Stimulated activated CD8-positive, alpha-beta memory T cell treated with anti-CD3 and anti-CD28 coated beads, Interleukin-4, amount 100 ng/mL, for 4 hours (primary cell): ENCODE measurements around the gene SLC8A2.
"Not testable (repeated sequence)": the region's sequence is repeated elsewhere in the genome, so short reads cannot be mapped to it uniquely, and the experiment has no call there.

Experiments used
- DNase-seq, 2 donors: peaks; one replicate each; pipeline ENCODE4 v3.0.0-alpha.2; 2020; ENCODE audit warnings: low read depth in 2 of 2, low spot score in 1 of 2

Gene SLC8A2

GRCh38 chr19:47383890-47384289 lies 87.8 kb downstream of the SLC8A2 start:
- not testable (repeated sequence) for DNase-seq

- DNase-seq: peak in 1 of 2 donors; percentile 13
Observed at GRCh38 chr19:47381653-47382279, 89.9 kb downstream of the SLC8A2 start.

GRCh38 chr19:47381121-47381520 lies 90.6 kb downstream of the SLC8A2 start:
- no peak for DNase-seq

GRCh38 chr19:47380559-47380958 lies 91.1 kb downstream of the SLC8A2 start:
- DNase-seq: no peak

- DNase-seq: no peak
Observed at GRCh38 chr19:47379381-47379938, 92.2 kb downstream of the SLC8A2 start.

- DNase-seq: no peak
Observed at GRCh38 chr19:47378246-47378645, 93.4 kb downstream of the SLC8A2 start.
